ENCODE measurements around the gene HNF4A. TPM values are rescaled to one million over a fixed set of nuclear protein-coding genes. Genes with fewer than 3 reads are reported as not detected.

HNF4A gene
- total and polyA plus RNA-seq, 2 donors (not counting 1 experiment from before 2014, with no cell fraction given), result not detected

DNA sequence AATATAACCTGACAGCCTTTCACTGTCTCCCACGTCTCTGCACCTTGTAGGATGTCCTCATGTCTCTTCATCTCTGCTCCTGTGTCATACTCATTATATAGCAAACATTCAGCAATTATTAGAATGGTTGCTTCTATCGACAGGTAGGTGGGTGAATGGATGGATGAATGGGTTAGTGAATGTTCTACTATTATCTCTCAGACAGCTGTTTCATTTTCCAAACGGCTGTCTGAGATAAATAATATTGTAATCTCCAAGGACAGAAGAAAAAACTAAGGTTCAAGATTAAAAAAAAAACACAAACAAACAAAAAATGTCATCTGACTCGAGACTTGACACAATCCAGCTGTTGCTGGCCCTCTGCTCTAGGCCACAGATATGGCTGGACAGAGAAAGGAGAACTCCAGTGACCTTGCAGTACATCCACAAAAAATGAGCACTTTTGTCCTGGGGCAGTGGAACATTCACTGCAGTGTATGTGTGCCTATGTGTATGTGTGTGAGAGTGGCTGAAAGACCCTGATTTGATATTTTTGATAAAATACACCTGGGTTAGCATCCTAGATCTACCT is 2.1 kb downstream of the HNF4A start:
- intact Hi-C loops (cut with micrococcal nuclease), result no loop called here
- no CpG with 5 or more reads among the region's 4 CpGs for WGBS (ENCODE audit: insufficient coverage)
- Histone ChIP-seq H4K20me1 (ENCODE audit: control insufficient read depth, insufficient read depth, low read length, poor library complexity, severe bottlenecking) (no peaks in the 10 kb centered on the region), H3K4me1 (ENCODE audit: control insufficient read depth in 2 of 2, insufficient read depth in 2 of 2, low read length in 2 of 2) (no peaks in the 10 kb centered on the region), H3K79me2 (ENCODE audit: control insufficient read depth, insufficient read depth, low read length) (no peaks in the 10 kb centered on the region), H3K4me3 (ENCODE audit: control extremely low read depth in 1 of 5, extremely low read depth in 1 of 5, insufficient read depth in 1 of 5, low read depth in 2 of 5, low read length in 4 of 5) (no peak overlapping the region), H3K9me3 (ENCODE audit: control extremely low read depth in 1 of 3, control insufficient read depth in 2 of 3, insufficient read depth in 1 of 3, low read length in 2 of 3) (peaks cover 0 to 4% (median 0%) of the 10 kb centered on the region in 3 donors), H3K27me3 (replicated peaks in 1 of 4; ENCODE audit: control extremely low read depth in 1 of 4, control insufficient read depth in 3 of 4, insufficient read depth in 4 of 4, low read length in 3 of 4) (peaks cover 0 to 4% (median 0%) of the 10 kb centered on the region in 4 experiments), H3K4me2 (replicated peaks; ENCODE audit: low read depth, low read length, poor library complexity, severe bottlenecking) (no peak overlapping the region), H2AFZ (ENCODE audit: insufficient read depth, low read depth, low read length, poor library complexity, severe bottlenecking) (no peak overlapping the region), H3K36me3 (replicated peaks in 1 of 2; ENCODE audit: control extremely low read depth in 1 of 2, control insufficient read depth in 1 of 2, extremely low read depth in 1 of 2, insufficient read depth in 2 of 2, low read length in 1 of 2) (no peaks in the 10 kb centered on the region), H3K27ac (ENCODE audit: low read length in 2 of 2) (no peak overlapping the region), H3K9ac (ENCODE audit: low read length) (no peak overlapping the region)
- Mint-ChIP-seq H3K27me3 (peaks cover 44% of the 10 kb centered on the region), H3K4me1 (no peaks in the 10 kb centered on the region), H3K9me3 (ENCODE audit: insufficient read depth) (no peaks in the 10 kb centered on the region), H3K27ac (no peak overlapping the region), H3K4me3 (no peak overlapping the region)
- no peak for ATAC-seq (ENCODE audit: low read depth)
- no peak for DNase-seq
- ChIA-PET POLR2A (no interaction called here), CTCF (no interaction called here)
- TF ChIP-seq, protein P1, sequence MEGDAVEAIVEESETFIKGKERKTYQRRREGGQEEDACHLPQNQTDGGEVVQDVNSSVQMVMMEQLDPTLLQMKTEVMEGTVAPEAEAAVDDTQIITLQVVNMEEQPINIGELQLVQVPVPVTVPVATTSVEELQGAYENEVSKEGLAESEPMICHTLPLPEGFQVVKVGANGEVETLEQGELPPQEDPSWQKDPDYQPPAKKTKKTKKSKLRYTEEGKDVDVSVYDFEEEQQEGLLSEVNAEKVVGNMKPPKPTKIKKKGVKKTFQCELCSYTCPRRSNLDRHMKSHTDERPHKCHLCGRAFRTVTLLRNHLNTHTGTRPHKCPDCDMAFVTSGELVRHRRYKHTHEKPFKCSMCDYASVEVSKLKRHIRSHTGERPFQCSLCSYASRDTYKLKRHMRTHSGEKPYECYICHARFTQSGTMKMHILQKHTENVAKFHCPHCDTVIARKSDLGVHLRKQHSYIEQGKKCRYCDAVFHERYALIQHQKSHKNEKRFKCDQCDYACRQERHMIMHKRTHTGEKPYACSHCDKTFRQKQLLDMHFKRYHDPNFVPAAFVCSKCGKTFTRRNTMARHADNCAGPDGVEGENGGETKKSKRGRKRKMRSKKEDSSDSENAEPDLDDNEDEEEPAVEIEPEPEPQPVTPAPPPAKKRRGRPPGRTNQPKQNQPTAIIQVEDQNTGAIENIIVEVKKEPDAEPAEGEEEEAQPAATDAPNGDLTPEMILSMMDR (IDR thresholded peaks at IDR 0.05), result no peak
- TF ChIP-seq EZH2 (IDR thresholded peaks at IDR 0.05; ENCODE audit: borderline replicate concordance, insufficient read depth, low read depth, low read length, poor library complexity, severe bottlenecking), result no peak

DNA sequence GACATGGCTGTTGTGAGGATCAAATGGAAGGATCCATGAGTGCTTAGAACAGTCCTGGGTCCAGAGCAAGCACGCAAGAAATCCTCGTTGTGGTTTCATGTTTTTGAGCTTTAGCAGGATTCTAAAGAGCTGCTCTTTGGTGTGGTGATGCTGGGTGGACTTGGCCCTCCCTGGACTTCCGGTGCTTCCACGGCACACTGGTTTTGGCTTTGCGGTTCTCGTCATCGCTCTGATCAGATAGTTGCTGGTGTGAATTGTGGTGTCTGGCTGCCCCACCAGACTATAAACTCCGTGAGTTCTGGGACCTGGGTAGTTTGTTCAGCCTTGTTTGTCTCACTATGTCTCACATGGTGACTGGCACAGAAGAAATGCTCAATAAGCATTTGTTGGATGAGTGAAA is 3.3 kb downstream of the HNF4A start:
- Mint-ChIP-seq H3K27ac (no peak overlapping the region), H3K9me3 (ENCODE audit: insufficient read depth) (no peaks in the 10 kb centered on the region), H3K27me3 (peaks cover 44% of the 10 kb centered on the region), H3K4me3 (no peak overlapping the region), H3K4me1 (no peaks in the 10 kb centered on the region)
- no peaks in the 10 kb centered on the region for H3K4me1 ChIP-seq (ENCODE audit: control insufficient read depth in 2 of 2, insufficient read depth in 2 of 2, low read length in 2 of 2)
- no peak overlapping the region for H2AFZ ChIP-seq (ENCODE audit: insufficient read depth, low read depth, low read length, poor library complexity, severe bottlenecking)
- H3K9me3 ChIP-seq (ENCODE audit: control extremely low read depth in 1 of 3, control insufficient read depth in 2 of 3, insufficient read depth in 1 of 3, low read length in 2 of 3), result peaks cover 0 to 4% (median 0%) of the 10 kb centered on the region in 3 donors
- no peak overlapping the region for H3K27ac ChIP-seq (ENCODE audit: low read length in 2 of 2)
- H3K9ac ChIP-seq (ENCODE audit: low read length), result no peak overlapping the region
- H4K20me1 ChIP-seq (ENCODE audit: control insufficient read depth, insufficient read depth, low read length, poor library complexity, severe bottlenecking), result no peaks in the 10 kb centered on the region
- TF ChIP-seq, protein P1 (IDR thresholded peaks at IDR 0.05), result no peak
- no peak for TF ChIP-seq EZH2 (IDR thresholded peaks at IDR 0.05; ENCODE audit: borderline replicate concordance, insufficient read depth, low read depth, low read length, poor library complexity, severe bottlenecking)
- 85% methylated on average over 6 of the region's 8 CpGs for WGBS (ENCODE audit: insufficient coverage)
- no peak overlapping the region for H3K4me2 ChIP-seq (replicated peaks; ENCODE audit: low read depth, low read length, poor library complexity, severe bottlenecking)
- ChIA-PET POLR2A (no interaction called here), CTCF (interaction anchor here (0.6 kb wide), 1 partner anchor 217 kb away, joined by 3 read pairs; no protein-coding TSS in a partner anchor)
- no peaks in the 10 kb centered on the region for H3K79me2 ChIP-seq (ENCODE audit: control insufficient read depth, insufficient read depth, low read length)
- ATAC-seq (ENCODE audit: low read depth), result no peak
- H3K36me3 ChIP-seq (replicated peaks in 1 of 2; ENCODE audit: control extremely low read depth in 1 of 2, control insufficient read depth in 1 of 2, extremely low read depth in 1 of 2, insufficient read depth in 2 of 2, low read length in 1 of 2), result no peaks in the 10 kb centered on the region
- peaks cover 0 to 4% (median under 1%) of the 10 kb centered on the region in 4 experiments for H3K27me3 ChIP-seq (replicated peaks in 1 of 4; ENCODE audit: control extremely low read depth in 1 of 4, control insufficient read depth in 3 of 4, insufficient read depth in 4 of 4, low read length in 3 of 4)
- no peak overlapping the region for H3K4me3 ChIP-seq (ENCODE audit: control extremely low read depth in 1 of 5, extremely low read depth in 1 of 5, insufficient read depth in 1 of 5, low read depth in 2 of 5, low read length in 4 of 5)
- intact Hi-C loops (cut with micrococcal nuclease), result no loop called here
- no peak for DNase-seq

Measured in B cell (primary cell).